PFSK-1 (cell line): Measurements from ENCODE around the gene GGT6.

Source experiments
- POLR2AphosphoS5 ChIP-seq: IDR thresholded peaks from 2 replicates; pipeline ENCODE4 v1.6.1; 2012; ENCODE audit warnings: low read depth, mild to moderate bottlenecking, control low read depth, low read length, moderate library complexity
- TAF1 ChIP-seq: IDR thresholded peaks from 2 replicates; pipeline ENCODE4 v1.6.1; 2012; ENCODE audit warnings: low read length, control low read depth, borderline replicate concordance; ENCODE audit not compliant: insufficient read depth

GRCh38 chr17:4579678-4580077 lies 19.3 kb upstream of the GGT6 start:
- TF ChIP-seq TAF1 = no peak
- TF ChIP-seq POLR2AphosphoS5 = no peak
